ENCODE measurements around the gene POU2F2. TPM values are rescaled to one million over a fixed set of nuclear protein-coding genes. Genes with fewer than 3 reads are reported as not detected.

POU2F2 gene
- total RNA-seq, 1 donor from 2014 or later = 71.5 TPM

DNA sequence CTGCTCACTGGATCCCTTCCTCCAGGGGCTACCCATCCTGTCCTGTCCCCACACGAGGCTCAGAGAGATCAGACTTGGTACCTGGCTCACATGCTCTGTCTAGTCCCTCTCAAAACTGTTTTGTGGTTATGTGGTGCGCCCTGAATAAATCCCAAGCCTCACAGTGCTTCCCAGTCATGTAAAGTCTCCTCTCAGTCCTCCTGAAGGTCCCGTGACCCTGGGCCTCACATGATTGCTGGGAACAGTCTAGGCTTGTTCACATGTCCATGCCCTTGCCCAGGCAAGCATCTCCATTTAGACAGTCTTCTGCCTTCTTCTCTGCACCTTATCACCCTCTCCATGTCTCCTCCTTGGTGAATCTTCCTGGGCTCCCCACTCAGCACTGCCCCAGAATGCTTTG is 36.0 kb upstream of the POU2F2 start:
- Mint-ChIP-seq H3K27ac (no peak overlapping the region), H3K4me3 (no peak overlapping the region), H3K9me3 (no peaks in the 10 kb centered on the region), H3K4me1 (peaks cover 3% of the 10 kb centered on the region), H3K36me3 (ENCODE audit: low read depth) (no peaks in the 10 kb centered on the region), H3K27me3 (peaks cover 8% of the 10 kb centered on the region)
- DNase-seq = no peak
- intact Hi-C loops (cut with micrococcal nuclease) = no loop called here

DNA sequence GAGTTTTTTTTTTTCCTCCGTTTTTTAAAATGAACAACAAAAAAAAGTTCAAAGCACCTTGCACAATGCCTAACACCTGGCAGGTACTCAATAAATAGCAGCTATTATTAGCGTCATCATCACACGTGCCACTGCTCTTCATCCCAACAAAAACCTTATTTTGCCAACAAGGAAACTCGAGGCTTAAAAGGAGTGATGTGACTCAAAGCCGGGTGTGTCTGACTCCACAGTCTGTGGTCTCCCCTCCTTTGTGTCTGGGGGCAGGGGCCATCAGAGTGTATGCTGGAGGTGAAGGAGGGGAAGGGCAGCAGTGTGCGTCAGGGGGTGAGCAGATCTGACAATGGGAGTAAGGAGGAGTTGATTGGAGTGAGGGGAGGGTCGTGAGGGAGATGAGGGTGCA is 34.1 kb upstream of the POU2F2 start:
- DNase-seq = no peak
- Mint-ChIP-seq H3K36me3 (ENCODE audit: low read depth) (no peaks in the 10 kb centered on the region), H3K9me3 (no peaks in the 10 kb centered on the region), H3K27me3 (peaks cover 9% of the 10 kb centered on the region), H3K27ac (no peak overlapping the region), H3K4me1 (peaks cover 3% of the 10 kb centered on the region), H3K4me3 (no peak overlapping the region)
- intact Hi-C loops (cut with micrococcal nuclease) = no loop called here

DNA sequence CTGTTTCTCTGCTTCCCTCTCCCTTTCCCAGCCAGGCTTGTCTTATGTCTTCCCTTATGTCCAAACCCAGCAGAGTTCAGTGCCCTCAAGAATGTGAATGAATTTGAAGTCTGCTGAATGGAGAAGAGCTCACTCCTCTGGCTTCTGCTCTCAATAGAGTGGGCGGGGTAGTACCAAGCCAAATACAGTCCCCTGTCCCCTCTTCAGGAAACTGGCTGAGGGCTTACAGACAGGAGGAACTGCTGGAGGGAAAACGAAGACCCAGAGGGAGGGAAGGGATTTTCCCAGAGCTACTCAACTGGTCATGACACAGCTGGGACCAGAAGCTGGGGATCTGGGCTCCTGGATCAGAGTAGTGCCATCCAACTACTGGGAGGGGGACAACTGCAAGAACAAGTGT is 32.9 kb upstream of the POU2F2 start:
- peaks cover 16% of the 10 kb centered on the region for H3K27me3 Mint-ChIP-seq
- no peaks in the 10 kb centered on the region for H3K9me3 Mint-ChIP-seq
- no peak overlapping the region for H3K4me3 Mint-ChIP-seq
- no peak for DNase-seq
- H3K27ac Mint-ChIP-seq = no peak overlapping the region
- H3K36me3 Mint-ChIP-seq (ENCODE audit: low read depth) = no peaks in the 10 kb centered on the region
- H3K4me1 Mint-ChIP-seq = peaks cover 3% of the 10 kb centered on the region
- intact Hi-C loops (cut with micrococcal nuclease) = no loop called here

DNA sequence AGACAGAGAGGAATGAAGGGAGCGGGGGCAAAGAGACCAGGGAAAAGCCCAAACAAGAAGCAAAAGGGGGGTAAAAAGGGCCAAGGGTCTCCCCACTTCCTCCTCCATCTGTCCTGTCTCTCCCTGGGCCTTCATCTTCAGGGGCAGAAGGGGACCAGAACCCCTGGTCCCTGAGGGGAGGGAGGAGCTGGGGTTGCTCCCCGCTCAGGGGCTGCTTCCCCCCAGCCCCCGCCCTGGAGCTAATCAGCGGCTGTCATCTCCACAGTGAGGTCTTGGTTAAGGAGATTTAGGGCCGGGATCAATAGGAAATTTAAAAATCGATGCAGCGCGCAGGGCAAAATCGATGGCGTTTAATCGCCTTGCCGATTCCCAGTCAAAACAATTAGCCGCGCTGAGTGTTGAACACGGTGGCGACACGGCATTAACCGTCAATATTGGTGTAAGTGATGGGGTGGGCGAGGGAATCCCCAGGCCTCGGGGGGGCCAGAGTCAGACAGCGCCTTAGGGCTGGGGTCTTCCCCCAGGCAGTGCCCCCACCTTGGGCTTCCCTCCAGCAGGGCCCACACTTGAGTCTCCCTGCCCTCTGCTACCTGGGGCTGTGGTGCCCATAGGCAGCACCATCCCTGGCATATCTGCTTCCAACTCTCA is 29.5 kb upstream of the POU2F2 start:
- no peak for DNase-seq
- no peaks in the 10 kb centered on the region for H3K9me3 Mint-ChIP-seq
- H3K27ac Mint-ChIP-seq = no peak overlapping the region
- intact Hi-C loops (cut with micrococcal nuclease) = no loop called here
- peaks cover 5% of the 10 kb centered on the region for H3K4me1 Mint-ChIP-seq
- H3K36me3 Mint-ChIP-seq (ENCODE audit: low read depth) = no peaks in the 10 kb centered on the region
- H3K27me3 Mint-ChIP-seq = peaks cover 21% of the 10 kb centered on the region
- H3K4me3 Mint-ChIP-seq = no peak overlapping the region

GRCh38 chr19:42159942-42160341 is 27.7 kb upstream of the POU2F2 start:
- no peak for DNase-seq
- Mint-ChIP-seq H3K4me3 (no peak overlapping the region), H3K36me3 (ENCODE audit: low read depth) (no peaks in the 10 kb centered on the region), H3K9me3 (no peaks in the 10 kb centered on the region), H3K27me3 (peaks cover 18% of the 10 kb centered on the region), H3K27ac (no peak overlapping the region), H3K4me1 (peaks cover 10% of the 10 kb centered on the region)
- intact Hi-C loops (cut with micrococcal nuclease) = no loop called here

DNA sequence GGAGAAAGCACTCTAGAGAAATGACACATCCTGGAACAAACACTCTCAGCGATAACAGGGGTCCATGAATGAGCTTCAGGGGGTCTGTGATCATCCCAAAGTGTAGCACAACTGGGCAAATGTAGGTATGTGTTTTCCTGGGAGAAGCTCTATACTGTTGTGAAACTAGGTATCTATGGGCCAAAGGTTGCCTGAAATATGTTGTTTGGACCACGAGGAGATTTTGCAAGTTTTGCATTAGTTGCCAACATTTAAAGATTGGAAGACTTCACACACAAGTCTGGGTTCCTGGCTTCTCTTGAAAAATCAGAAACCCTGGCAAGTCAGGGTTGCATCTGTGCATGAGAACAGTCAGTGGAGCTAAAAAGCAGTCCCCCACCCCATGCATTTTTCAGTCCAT is 26.7 kb upstream of the POU2F2 start:
- Mint-ChIP-seq H3K9me3 (no peaks in the 10 kb centered on the region), H3K4me3 (no peak overlapping the region), H3K4me1 (peaks cover 15% of the 10 kb centered on the region), H3K27ac (no peak overlapping the region), H3K36me3 (ENCODE audit: low read depth) (no peaks in the 10 kb centered on the region), H3K27me3 (peaks cover 21% of the 10 kb centered on the region)
- intact Hi-C loops (cut with micrococcal nuclease) = no loop called here
- DNase-seq = no peak

DNA sequence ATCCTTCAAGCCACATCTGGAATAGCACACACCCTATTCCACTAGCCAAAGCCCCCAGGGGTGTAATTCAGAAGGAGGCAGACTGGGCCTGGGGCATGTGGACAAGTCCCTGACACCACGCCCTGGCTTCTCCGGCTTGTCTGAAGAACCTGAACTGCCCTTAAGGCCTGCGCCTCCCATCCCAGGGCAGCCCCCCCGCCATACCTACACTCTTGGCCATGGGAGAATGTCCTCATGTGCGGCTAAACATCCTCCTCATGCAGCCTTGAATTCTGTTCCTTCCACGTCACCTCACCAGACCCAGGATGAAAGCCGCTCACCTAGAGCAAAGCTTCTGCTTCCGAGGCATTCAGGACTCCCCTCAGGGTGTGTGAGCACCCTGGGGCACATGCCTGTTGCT is 24.3 kb upstream of the POU2F2 start:
- Mint-ChIP-seq H3K36me3 (ENCODE audit: low read depth) (no peaks in the 10 kb centered on the region), H3K27me3 (peaks cover 19% of the 10 kb centered on the region), H3K4me3 (no peak overlapping the region), H3K9me3 (no peaks in the 10 kb centered on the region), H3K4me1 (peaks cover 15% of the 10 kb centered on the region), H3K27ac (no peak overlapping the region)
- no peak for DNase-seq
- intact Hi-C loops (cut with micrococcal nuclease) = no loop called here

- peaks cover 15% of the 10 kb centered on the region for H3K4me1 Mint-ChIP-seq
- intact Hi-C loops (cut with micrococcal nuclease) = no loop called here
- H3K27me3 Mint-ChIP-seq = peaks cover 13% of the 10 kb centered on the region
- H3K9me3 Mint-ChIP-seq = no peaks in the 10 kb centered on the region
- DNase-seq = no peak
- H3K4me3 Mint-ChIP-seq = no peak overlapping the region
- no peaks in the 10 kb centered on the region for H3K36me3 Mint-ChIP-seq (ENCODE audit: low read depth)
- no peak overlapping the region for H3K27ac Mint-ChIP-seq
Observed at GRCh38 chr19:42155796-42156195, 23.6 kb upstream of the POU2F2 start.

DNA sequence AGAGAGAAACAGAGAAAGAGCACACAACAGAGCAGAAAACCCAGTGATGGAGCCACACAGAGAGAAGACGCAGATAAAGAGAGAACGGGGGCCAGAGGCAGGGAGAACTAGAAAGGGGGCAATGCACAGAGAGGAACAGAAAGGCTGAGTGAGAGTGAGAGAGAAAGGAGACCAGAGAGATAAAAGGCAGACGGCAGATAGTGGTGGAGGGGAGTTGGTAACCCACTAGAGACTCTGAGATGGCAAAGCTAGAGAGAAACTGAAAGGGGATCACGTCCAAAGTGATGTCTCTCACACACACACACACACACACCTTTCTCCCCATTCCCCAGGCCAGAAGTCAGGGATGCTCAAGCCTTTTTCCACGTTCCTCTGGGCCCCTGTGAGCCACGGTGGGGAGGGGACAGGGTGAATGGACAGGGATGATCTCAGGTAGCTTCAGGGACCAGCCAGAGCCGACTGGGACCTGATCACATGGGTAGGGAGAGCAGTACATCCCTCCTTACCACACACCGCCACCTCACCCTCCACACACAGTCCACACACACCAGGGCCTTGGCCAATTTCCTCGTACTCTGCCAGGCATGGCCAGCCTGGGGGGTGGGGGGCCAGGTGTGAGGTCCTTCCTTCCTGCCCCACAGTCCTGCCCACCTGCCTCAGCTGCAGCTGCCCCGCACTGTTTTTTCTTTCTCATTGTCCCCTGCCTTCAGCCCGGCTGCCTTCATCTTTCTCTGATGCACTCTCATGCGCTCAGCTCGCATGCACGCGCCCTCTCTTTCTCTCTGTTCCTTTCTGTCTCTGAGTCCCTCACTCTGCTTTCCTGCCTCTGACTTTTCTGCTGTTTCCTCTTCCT is 22.5 kb upstream of the POU2F2 start:
- Mint-ChIP-seq H3K27ac (peak overlapping the region; percentile 9), H3K9me3 (no peaks in the 10 kb centered on the region), H3K4me3 (peak overlapping the region; percentile 9), H3K27me3 (peaks cover 7% of the 10 kb centered on the region), H3K36me3 (ENCODE audit: low read depth) (no peaks in the 10 kb centered on the region), H3K4me1 (peaks cover 13% of the 10 kb centered on the region)
- intact Hi-C loops (cut with micrococcal nuclease) = no loop called here
- DNase-seq = peak; percentile 62

GRCh38 chr19:42153672-42154433 is 21.6 kb upstream of the POU2F2 start:
- Mint-ChIP-seq H3K9me3 (no peaks in the 10 kb centered on the region), H3K27me3 (peaks cover 10% of the 10 kb centered on the region), H3K36me3 (ENCODE audit: low read depth) (no peaks in the 10 kb centered on the region), H3K4me1 (peaks cover 17% of the 10 kb centered on the region), H3K27ac (peak overlapping the region; percentile 4), H3K4me3 (peak overlapping the region; percentile 9)
- DNase-seq = no peak
- intact Hi-C loops (cut with micrococcal nuclease) = no loop called here

GRCh38 chr19:42152910-42153671 is 20.8 kb upstream of the POU2F2 start:
- Mint-ChIP-seq H3K27ac (no peak overlapping the region), H3K36me3 (ENCODE audit: low read depth) (no peaks in the 10 kb centered on the region)

GRCh38 chr19:42151782-42152684 is 19.8 kb upstream of the POU2F2 start:
- Mint-ChIP-seq H3K36me3 (ENCODE audit: low read depth) (no peaks in the 10 kb centered on the region), H3K4me1 (peaks cover 24% of the 10 kb centered on the region), H3K27ac (no peak overlapping the region), H3K4me3 (no peak overlapping the region), H3K9me3 (no peaks in the 10 kb centered on the region), H3K27me3 (peaks cover 17% of the 10 kb centered on the region)
- no peak for DNase-seq
- intact Hi-C loops (cut with micrococcal nuclease) = no loop called here

More at GRCh38 chr19:42152910-42153671, 20.8 kb upstream of the POU2F2 start:
- DNase-seq = no peak
- H3K4me1 Mint-ChIP-seq = peaks cover 22% of the 10 kb centered on the region
- H3K27me3 Mint-ChIP-seq = peaks cover 12% of the 10 kb centered on the region
- no peak overlapping the region for H3K4me3 Mint-ChIP-seq
- no peaks in the 10 kb centered on the region for H3K9me3 Mint-ChIP-seq
- intact Hi-C loops (cut with micrococcal nuclease) = no loop called here

DNA sequence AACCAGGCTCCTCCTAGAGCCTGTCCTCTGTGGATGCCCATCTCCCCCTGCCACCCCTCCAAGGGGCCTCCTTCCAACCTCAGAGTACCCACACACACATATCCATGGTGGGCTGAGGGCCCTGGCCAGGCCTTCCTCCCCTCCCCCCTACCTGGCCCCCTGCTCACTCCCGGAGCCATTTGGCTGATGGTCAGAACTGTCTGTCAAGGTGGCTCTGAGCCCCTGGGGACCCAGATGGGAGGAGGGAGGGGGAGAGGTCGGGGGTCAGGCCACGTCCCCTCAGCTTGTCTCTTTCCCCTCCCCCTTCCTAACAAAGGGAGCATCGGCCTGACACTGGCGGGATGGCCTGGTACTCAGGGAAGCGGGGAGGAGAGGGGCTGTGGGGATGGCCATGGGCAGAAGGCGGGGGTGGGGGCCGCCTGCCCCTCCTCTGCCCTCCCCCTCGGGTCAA is 18.7 kb upstream of the POU2F2 start:
- H3K36me3 Mint-ChIP-seq (ENCODE audit: low read depth) = no peaks in the 10 kb centered on the region
- DNase-seq = no peak
- no peak overlapping the region for H3K27ac Mint-ChIP-seq
- H3K9me3 Mint-ChIP-seq = no peaks in the 10 kb centered on the region
- intact Hi-C loops (cut with micrococcal nuclease) = no loop called here
- peaks cover 24% of the 10 kb centered on the region for H3K4me1 Mint-ChIP-seq
- peaks cover 24% of the 10 kb centered on the region for H3K27me3 Mint-ChIP-seq
- no peak overlapping the region for H3K4me3 Mint-ChIP-seq
